ENCODE measurements around the gene RAB6C. TPM values are rescaled to one million over a fixed set of nuclear protein-coding genes. Genes with fewer than 3 reads are reported as not detected.
"Not testable (repeated sequence)": the region's sequence is repeated elsewhere in the genome, so short reads cannot be mapped to it uniquely, and the experiment has no call there.

The RAB6C gene
- total RNA-seq, 2 donors from 2014 or later: 0.68 TPM; not detected in 1

DNA sequence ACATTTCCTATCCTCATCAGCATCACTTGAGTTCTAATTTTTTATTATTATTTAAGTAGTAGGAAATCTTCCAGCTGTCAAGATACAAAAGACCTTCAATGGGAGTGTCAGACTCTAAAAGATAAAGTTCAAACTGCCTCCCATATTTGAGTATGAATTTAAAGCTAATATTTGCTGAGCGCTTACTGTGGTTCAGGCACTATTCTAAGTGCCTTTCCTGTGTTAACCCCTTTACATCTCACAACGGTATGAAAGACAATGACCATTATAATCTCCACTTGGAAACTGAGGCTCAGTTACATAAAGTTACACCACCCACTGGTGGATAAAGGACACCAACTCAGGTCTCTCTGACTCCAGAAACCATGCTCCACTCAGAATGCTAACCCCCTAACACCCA, 39.9 kb downstream of the RAB6C start:
- TF ChIP-seq CTCF (IDR thresholded peaks at IDR 0.05): no peak
- no peak overlapping the region for H3K27ac ChIP-seq
- H3K4me1 ChIP-seq (ENCODE audit: control insufficient read depth in 1 of 2, low read depth in 2 of 2): no peaks in the 10 kb centered on the region
- H3K4me3 ChIP-seq: no peak overlapping the region
- H3K9me3 ChIP-seq: no peaks in the 10 kb centered on the region
- no peaks in the 10 kb centered on the region for H3K27me3 ChIP-seq (replicated peaks; ENCODE audit: insufficient read depth)
- no peak for DNase-seq (ENCODE audit: low spot score)
- ATAC-seq (ENCODE audit: insufficient number of reproducible peaks, low FRiP score, low read depth): no peak
- no peaks in the 10 kb centered on the region for H3K36me3 ChIP-seq

GRCh38 chr2:130020069-130020468, 40.6 kb downstream of the RAB6C start:
- H3K4me1 ChIP-seq (ENCODE audit: control insufficient read depth in 1 of 2, low read depth in 2 of 2); H3K4me3 ChIP-seq; ATAC-seq (ENCODE audit: insufficient number of reproducible peaks, low FRiP score, low read depth); H3K27me3 ChIP-seq (replicated peaks; ENCODE audit: insufficient read depth); H3K36me3 ChIP-seq; H3K27ac ChIP-seq; H3K9me3 ChIP-seq; DNase-seq (ENCODE audit: low spot score): not testable (repeated sequence)

- H3K9me3 ChIP-seq; ATAC-seq (ENCODE audit: insufficient number of reproducible peaks, low FRiP score, low read depth); H3K4me3 ChIP-seq; H3K27me3 ChIP-seq (replicated peaks; ENCODE audit: insufficient read depth); H3K36me3 ChIP-seq; DNase-seq (ENCODE audit: low spot score); H3K27ac ChIP-seq; H3K4me1 ChIP-seq (ENCODE audit: control insufficient read depth in 1 of 2, low read depth in 2 of 2): not testable (repeated sequence)
Observed at GRCh38 chr2:130025931-130026330, 46.5 kb downstream of the RAB6C start.

Other genes with a start within 250 kb of the RAB6C start
- not detected for gene POTEF, start 149.6 kb downstream of the RAB6C start, total RNA-seq
- 10 to 100 TPM in 1 of 2 donors, 1 to 10 TPM in 1; 2.0 to 12.4 TPM for gene CCDC74B, start 165.4 kb downstream of the RAB6C start, total RNA-seq
- 10 to 100 TPM; 46.3 to 53.1 TPM for gene SMPD4, start 201.9 kb downstream of the RAB6C start, total RNA-seq
- 10 to 100 TPM; 75.3 to 96.3 TPM for gene MZT2B, start 202.6 kb downstream of the RAB6C start, total RNA-seq
- gene TUBA3E, start 218.8 kb downstream of the RAB6C start, total RNA-seq: not detected

All from thoracic aorta (tissue), 2 donors.